GM04503 (cell line): ENCODE measurements around the gene COL6A2.
"Not testable (repeated sequence)": the region's sequence is repeated elsewhere in the genome, so short reads cannot be mapped to it uniquely, and the experiment has no call there.

Experiments
- DNase-seq: peaks from one replicate; pipeline ENCODE4 v3.0.0-alpha.2; 2012; ENCODE audit warnings: low read depth

The COL6A2 gene

GRCh38 chr21:46097336-46098293 lies at the start of gene COL6A2:
TSS of gene COL6A2 (plus strand) at chr21:46098112.
- no peak for DNase-seq

DNA sequence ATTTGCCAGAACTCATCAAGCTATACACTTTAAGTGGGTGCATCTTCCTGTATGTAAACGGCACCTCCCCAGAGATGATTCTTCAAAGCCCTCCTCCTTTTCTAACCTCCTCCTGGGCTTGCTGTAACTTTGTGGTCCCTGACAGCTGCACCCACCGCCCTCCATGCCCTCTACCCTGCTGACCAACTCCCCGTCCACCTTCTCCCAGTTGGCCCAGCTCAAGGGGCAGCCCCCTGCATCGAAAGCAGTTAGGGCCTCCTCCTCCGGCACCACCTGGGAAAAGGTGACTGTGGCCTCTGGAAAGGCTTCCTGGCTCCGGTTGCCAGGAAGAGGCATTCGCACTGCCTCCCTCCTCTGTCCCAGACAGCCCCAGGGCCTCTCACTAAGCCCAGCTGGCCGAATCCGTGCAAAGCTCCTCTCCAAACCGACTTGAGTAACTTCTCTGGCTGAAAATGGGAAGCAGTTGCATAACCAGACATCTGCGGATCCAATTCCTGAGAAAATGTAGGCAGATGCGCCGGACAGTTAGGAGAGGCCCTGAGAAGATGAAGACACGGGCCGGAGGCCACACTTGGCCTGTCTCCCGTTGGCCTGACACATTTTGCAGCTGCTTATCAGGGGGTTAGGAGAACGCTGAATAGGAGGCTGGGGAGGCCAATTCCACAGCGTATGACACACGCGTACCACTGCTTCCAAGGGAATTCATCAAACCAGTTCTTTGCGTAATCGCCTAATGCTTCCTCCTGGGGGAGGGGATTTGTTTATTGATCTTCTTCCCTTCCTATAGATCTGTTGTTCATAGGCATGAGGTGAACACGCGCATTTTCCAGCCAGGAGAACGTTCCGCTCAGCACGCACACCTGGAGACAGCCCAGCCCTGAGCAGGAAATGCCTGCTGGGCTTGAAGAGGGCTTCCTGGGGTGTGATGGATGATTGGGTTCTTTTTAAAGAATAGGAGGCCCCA lies 48.7 kb upstream of the COL6A2 start:
- DNase-seq, result peak; percentile 100

- DNase-seq, result no peak
Observed at GRCh38 chr21:46049890-46050667, 47.8 kb upstream of the COL6A2 start.

DNA sequence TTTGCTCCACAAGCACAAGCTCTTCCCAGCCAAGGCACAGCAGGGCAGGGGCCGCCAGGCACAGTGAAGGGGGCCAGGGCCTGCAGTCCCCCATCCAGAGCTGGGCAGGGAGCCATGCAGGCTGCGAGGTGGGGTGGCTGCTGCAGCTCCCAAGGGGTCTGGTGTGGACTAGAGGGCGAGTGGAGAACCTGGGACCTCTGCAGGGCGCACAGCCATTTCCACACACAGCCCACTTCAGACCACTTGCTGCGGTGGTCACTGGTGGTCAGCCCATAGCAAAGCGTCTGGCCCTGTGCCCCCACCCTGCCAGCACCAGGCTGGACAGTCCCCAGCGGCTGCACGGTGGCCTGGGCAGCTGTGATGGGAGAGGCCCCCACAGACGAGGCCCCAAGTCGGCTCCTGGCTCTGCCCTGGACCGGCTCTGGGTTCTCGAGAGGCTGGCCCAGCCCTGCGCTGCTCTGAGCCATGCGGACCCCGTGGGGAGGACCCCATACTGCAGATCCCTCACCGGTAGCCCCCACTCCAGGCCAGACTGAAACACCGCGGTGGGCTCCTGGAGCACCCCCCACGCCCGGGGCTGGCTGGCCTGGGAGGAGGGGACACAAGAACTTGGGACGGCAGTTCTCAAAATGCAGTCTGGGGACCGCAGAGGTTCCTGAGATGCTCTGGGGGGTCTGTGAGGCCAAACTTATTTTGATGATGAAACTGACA lies 47.1 kb upstream of the COL6A2 start:
- DNase-seq, result no peak

- DNase-seq, result no peak
Observed at GRCh38 chr21:46051379-46051770, 46.5 kb upstream of the COL6A2 start.

GRCh38 chr21:46051821-46052675 lies 45.9 kb upstream of the COL6A2 start:
- no peak for DNase-seq

GRCh38 chr21:46052703-46053651 lies 44.9 kb upstream of the COL6A2 start:
- peak; percentile 89 for DNase-seq

GRCh38 chr21:46054031-46054430 lies 43.9 kb upstream of the COL6A2 start:
- DNase-seq, result no peak

GRCh38 chr21:46054451-46054881 lies 43.4 kb upstream of the COL6A2 start:
- no peak for DNase-seq

DNA sequence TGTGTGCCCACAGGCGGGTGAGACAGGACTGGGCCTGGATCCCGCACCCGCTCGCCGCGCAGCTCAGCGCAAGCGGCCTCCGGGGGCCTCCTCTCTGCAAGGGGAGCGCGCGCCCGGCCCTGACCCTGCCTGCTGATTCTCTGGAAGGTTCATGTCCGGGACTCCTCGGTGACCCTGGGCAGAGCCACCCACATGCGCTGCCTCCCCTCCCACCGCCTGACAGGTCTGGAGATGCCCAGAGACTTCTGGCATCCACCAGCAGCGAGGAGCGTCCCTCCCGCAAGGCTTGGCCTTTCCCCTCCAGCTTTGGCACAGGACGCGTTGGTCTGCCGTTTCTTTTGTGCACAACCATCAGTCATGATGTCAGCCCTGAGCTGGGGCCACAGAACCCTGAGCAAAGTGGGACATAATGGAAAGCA lies 42.0 kb upstream of the COL6A2 start:
- no peak for DNase-seq

- peak; percentile 77 for DNase-seq
Observed at GRCh38 chr21:46056450-46056903, 41.4 kb upstream of the COL6A2 start.

GRCh38 chr21:46057111-46057709 lies 40.7 kb upstream of the COL6A2 start:
- no peak for DNase-seq

DNA sequence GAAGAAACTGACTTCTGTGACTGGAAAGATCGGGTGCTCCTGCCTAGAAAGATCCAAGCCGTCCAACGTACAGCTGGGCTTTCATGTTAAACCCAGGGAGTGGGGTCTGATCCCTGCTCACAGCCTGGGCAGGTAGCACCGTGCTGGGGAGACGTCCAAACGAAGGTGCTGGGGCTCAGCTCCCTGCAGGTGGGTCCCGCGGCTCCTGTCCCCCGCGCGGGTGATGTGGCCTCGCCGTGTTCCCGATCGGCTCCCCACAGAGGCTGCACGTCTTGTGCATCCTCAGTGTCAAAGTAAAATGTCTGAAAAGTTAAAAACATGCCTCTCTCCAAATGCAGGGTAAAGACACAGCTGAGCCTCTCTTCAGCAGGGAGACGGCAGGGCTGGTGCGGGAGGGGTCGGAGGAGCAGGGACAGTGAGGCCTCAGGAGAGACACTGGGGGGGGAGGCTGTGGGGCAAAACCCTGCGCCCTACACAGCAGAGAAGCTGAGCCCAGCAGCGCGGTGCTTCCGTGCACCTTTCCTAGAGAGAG lies 40.1 kb upstream of the COL6A2 start:
- DNase-seq, result no peak

GRCh38 chr21:46058431-46059145 lies 39.3 kb upstream of the COL6A2 start:
- DNase-seq, result no peak

GRCh38 chr21:46059195-46059594 lies 38.7 kb upstream of the COL6A2 start:
- DNase-seq, result no peak

DNA sequence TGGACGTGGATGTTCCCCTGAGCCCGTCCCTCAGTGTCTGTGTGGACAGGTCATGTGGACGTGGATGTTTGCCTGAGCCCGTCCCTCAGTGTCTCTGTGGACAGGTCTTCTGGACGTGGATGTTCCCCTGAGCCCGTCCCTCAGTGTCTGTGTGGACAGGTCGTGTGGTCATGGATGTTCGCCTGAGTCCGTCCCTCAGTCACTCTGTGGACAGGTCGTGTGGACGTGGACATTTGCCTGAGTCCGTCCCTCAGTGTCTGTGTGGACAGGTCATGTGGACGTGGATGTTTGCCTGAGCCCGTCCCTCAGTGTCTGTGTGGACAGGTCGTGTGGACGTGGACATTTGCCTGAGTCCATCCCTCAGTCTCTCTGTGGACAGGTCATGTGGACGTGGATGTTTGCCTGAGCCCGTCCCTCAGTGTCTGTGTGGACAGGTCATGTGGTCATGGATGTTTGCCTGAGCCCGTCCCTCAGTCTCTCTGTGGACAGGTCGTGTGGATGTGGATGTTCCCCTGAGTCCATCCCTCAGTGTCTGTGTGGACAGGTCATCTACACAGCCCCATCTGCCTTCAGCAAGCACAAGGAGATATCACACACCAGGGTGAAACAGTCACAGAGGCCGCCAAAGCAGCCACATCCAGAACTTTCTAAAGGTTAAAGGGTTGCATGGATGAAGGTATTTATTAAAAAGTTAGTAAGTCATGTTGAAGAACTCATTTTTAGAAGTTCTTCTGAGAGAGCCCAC lies 38.0 kb upstream of the COL6A2 start:
- DNase-seq, result not testable (repeated sequence)

GRCh38 chr21:46060596-46061061 lies 37.3 kb upstream of the COL6A2 start:
- peak; percentile 99 for DNase-seq
